Hematopoietic multipotent progenitor cell treated with erythropoietin and hydrocortisone succinate and interleukin-3 and kit ligand, for 8 days (in vitro differentiated cells): ENCODE results near the gene TSPAN6.
A peak's percentile ranks its signal among the peaks of the same experiment; 100 is the strongest.

ENCODE experiments used
- DNase-seq: peaks from one replicate; pipeline ENCODE4 v3.0.0-alpha.2; 2015

Gene TSPAN6, protein sequence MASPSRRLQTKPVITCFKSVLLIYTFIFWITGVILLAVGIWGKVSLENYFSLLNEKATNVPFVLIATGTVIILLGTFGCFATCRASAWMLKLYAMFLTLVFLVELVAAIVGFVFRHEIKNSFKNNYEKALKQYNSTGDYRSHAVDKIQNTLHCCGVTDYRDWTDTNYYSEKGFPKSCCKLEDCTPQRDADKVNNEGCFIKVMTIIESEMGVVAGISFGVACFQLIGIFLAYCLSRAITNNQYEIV

GRCh38 chrX:100636321-100636991 lies at the start of gene TSPAN6:
TSPAN6 (minus strand) TSS chrX:100636806; CDS start chrX:100636694, 112 bp downstream.
- DNase-seq: peak; percentile 87

- DNase-seq: no peak
Observed at GRCh38 chrX:100685997-100686305, 49.3 kb upstream of the TSPAN6 start.

DNA sequence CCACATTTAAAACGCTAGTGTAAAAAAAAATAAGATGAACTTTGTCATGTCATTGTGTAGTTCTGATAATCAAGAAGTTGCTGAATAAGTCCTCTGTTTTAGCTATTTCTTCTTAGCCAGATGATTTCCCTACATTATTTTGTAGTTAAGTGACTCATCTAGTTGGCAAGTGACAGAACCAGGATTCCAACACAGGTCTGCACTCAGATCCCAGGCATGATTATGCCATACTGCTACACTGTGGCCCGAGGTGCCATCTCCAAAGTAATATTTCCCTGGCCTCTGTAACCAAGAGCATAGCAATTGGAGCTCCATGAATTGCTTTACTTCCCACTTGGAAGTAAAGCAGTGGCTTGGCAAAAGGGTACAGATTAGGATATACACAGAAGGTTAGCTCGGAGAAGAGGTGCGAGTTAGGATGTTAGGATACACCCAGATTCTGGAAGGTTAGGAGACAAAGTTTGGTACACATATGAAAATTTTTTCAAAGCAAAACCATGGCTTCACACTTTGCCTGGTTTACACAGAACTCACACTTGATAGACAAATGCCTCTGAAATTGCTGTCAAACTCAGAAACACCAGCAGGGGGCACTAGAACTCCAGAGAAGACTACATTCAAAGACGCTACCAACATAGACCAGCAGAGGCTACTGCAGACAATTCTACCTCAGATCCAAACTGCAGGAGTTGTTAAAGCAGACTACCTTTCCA lies 48.8 kb upstream of the TSPAN6 start:
- DNase-seq: peak; percentile 79

GRCh38 chrX:100682939-100683338 lies 46.3 kb upstream of the TSPAN6 start:
- no peak for DNase-seq

- no peak for DNase-seq
Observed at GRCh38 chrX:100681599-100681998, 45.0 kb upstream of the TSPAN6 start.

DNA sequence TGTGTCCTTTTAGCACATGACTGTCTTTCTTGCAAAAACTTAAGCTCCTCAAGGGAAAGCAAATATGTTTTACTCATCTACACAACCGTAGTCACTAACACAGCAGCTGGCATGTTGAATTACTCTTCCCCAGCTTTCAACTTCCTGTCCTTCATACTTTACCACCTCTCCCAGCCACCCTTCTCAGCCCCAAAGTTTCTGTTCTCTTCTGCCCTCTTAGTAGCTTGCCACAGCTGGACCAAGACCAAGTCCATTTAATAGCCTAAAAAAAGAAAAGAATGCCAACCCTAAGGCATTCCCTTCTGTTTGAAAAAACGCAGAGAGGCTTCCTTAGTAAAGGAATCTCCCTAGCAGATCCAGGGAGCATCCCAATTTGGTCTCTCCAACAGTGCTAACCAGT lies 44.1 kb upstream of the TSPAN6 start:
- DNase-seq: no peak

DNA sequence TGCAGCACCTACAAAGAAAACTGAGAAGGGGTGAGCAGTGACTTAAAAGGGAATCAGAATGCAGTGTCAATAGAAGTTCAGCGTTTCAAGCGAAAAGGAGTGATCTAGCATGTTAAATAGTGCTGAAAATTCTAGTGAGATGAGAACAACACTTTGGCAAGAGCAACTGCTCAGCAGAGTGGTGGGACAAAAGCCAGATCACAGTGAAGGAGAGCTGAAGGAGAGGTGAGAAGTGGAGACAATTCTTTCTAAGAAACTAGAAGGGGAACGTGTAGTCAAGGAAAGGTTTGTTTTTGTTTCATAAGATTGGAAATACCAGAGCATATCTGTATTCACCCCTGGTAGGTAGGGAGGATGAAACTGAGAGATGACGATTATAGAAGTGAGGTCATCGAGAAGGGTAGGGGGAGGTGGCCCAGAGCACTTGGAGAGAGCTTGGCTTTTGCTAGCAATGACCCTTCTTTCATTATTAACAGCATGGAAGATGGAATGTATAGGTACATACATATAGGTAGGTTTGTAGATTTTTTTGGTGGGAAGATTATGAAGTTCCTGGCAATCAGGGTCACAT lies 41.1 kb upstream of the TSPAN6 start:
- no peak for DNase-seq

DNA sequence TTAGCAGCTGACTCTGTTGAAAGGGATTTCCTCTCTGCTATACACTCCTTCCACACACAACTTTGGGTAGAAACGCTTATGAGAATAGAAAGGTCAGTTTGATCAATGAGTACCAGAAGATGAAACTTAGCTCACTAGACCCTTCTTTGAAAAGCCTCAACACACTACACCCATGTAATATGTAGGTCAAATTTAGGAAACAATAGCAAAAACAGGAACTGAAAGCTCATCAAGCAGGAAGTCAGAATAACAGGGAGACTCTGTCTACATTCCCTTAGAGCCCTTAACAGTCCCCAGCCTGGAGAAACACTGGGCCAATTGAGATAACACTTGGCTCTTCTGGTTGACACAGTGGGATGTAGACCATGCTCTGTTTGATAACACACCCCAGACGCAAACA lies 38.1 kb upstream of the TSPAN6 start:
- peak; percentile 32 for DNase-seq

GRCh38 chrX:100673397-100673953 lies 36.9 kb upstream of the TSPAN6 start:
- no peak for DNase-seq

GRCh38 chrX:100672966-100673365 lies 36.4 kb upstream of the TSPAN6 start:
- no peak for DNase-seq

DNA sequence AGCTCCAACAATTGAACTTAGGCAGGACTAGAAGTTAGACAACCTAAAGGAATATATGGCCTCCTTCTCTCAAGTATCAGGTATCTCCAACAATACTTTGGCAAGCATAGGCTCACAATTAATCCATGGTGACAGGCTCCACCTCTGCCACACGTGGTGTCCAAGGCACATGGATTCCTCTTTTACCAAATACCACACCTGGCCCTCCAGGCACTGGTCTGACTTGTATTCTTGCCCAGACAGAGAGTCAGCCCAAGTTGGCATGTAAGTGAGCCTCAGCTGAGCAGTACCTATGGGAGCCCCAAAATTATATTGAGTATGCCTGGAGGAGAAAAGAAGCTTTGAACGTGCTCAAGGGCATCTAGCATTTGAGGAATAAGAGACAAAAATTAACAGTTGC lies 27.0 kb upstream of the TSPAN6 start:
- DNase-seq: no peak

DNA sequence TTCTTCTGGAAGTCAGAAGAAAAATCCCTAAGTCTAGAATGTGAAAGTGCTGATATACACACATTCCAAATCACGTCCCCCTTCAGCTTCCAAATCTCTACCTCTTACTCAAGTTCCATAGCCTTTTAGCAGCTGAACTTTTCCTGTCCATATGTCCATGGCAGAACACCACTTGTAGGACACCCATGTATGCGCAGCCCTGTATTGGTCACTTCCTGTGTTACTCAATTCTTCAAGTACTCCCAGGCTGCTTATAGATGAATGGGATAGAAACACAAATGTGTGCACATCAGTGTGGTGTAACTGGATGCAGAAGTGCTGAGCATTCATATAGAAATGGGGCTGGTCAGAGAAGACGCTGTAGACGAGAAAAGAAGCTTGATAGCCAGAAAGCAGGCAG lies 26.2 kb upstream of the TSPAN6 start:
- DNase-seq: no peak

GRCh38 chrX:100662170-100662569 lies 25.6 kb upstream of the TSPAN6 start:
- no peak for DNase-seq

DNA sequence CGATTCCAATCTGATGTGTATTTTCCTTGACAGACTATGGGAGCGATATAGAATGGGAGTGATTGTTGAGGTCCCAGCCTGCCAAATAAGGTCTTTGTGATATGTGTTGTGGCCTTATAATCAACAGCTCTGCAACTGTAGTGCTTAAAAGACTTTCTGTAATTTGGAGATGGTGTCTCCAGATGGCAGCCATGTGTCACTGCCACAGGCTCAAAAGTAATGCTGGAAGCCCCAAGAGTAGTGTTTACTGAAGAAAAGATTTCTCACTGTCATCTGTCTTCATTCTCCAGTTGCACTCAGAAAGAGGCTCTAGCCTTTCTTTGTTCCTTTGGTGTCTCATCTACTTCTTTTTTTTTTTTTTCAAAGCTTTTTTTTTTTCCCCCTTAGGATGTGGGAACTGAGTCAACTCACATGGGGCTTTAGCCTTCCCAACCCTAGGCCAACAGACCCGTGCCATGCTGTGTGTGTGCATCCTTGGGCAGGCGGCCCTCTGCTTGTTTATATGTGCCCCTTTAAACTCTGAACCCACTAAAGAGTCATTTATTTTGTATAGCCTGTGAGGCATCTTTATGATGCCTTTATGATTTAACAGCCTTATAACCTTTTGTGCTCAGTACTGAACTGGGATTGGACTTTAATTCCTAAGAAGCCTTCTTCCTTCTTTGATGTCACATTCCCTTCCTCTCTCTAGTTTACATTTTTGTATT lies 23.0 kb upstream of the TSPAN6 start:
- no peak for DNase-seq

- DNase-seq: no peak
Observed at GRCh38 chrX:100658941-100659381, 22.4 kb upstream of the TSPAN6 start.

DNA sequence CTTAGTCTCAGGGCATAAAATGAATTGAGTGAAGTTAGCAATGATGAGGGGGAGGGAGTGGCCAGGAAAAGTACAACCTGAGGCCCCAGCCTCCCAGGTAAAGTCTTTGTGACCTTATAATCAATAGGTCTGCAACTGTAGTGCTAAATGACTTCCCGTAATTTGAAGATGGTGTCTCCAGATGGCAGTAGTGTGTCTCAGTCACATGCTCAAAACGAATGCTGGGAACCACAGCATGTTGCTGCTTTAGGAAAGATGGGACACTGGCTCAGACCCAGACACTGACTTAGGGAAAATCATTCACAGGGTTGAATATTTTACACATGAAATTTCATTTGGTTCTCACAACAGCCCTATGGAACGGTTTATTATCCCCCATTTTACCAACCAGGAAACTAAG lies 17.7 kb upstream of the TSPAN6 start:
- DNase-seq: peak; percentile 27

- no peak for DNase-seq
Observed at GRCh38 chrX:100652266-100652665, 15.7 kb upstream of the TSPAN6 start.

GRCh38 chrX:100650841-100651240 lies 14.2 kb upstream of the TSPAN6 start:
- no peak for DNase-seq

GRCh38 chrX:100649550-100650356 lies 13.1 kb upstream of the TSPAN6 start:
- DNase-seq: no peak

DNA sequence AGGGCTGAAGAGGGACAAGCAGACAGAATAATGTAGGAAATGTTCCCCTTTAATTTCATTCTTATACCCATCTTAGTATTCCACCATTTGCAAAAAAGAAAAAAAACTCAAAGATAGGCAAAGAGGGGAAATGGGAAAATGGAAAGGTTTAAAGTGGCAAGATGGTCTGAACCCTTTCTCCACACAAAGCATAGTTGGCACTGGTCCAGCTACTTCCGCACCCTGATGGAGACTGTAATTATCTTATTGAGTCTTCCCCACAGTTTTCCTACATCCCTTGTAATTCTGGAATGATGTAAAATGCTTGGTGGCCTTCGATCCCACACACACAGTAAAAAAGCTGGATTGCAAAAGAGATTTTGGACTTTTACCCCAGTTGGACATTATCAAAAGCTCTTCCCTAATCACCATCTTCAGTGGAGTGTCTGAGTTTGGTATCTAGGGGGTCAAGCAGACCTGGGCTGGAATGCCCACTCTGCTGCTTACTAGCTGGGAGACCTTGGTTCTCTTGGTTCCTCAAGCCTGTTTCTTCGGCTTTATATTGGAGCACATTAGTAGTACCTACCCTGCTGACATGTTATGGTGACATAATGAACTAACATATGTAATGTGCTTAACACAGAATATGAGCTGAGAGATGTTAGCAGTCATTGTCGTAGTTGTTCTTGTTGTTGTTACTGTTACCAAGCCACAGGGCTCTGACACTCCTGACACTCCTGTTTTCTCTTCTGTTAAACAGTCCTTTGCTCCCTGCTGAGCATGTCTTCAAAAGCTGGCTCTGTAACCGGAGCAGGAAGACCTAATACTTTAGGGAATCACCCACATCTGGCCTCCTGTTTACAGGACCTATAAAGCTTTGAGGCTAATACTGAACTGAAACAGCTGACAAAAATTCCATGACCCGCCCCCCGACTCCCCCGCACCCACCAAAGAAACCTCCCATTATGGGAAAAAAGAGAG lies 12.1 kb upstream of the TSPAN6 start:
- no peak for DNase-seq

DNA sequence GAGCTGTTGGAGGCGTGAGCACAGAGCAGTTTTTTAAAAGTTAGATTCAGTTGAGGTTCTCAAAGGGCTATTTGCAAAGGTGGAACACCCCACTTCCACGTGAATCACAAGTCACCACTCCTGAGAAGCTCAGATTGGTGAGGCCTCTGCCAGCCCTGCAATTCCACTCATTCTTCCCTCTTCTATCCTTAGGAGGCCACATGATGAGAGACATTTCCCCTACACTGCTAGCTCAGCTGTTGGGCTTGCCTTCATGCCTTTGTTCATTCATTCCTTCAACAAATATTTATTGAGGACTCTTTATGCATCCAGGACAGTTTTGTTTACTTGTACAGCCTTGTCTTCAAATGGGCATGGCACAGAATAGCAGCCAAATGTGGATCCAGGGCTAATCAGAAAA lies 11.1 kb upstream of the TSPAN6 start:
- DNase-seq: no peak
